ENCODE measurements around the gene HDAC10.

DNA sequence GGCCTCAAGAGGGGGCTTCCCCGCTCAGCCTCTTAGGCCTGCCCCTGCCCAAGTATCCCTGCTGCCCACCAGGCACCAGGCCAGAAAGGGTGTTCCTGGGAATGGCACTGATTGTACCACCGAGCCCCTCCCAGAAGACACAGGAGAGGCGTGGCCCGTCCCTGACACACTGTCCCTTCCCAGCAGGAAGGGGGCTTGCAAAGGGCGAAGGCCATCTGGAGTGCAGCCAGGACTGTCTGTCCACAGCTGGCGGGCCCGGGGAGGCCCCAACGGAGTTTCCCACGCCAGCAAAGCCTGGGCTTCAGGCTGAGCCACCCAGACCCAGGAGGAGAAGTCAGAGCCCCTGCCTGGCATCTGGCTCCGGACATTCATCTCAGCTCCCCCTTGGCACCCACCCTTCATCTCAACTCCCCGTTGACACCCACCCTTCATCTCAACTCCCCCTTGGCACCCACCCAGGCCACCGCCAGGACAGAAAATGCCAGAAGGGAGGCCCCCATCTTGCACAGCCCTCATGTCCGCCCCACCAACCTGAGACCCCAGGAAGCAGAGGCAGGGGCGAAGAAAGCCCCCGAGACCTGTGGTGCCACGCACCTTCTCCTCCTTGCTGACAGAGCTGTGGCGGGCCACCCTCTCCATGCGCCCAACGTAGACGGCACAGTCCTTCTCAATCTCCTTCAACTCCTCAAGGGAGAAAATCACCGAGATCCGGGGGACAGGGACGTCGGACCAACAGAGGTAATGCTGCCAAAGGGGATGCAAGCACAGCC is 25.7 kb downstream of the HDAC10 start:
- TF ChIP-seq, protein P1, sequence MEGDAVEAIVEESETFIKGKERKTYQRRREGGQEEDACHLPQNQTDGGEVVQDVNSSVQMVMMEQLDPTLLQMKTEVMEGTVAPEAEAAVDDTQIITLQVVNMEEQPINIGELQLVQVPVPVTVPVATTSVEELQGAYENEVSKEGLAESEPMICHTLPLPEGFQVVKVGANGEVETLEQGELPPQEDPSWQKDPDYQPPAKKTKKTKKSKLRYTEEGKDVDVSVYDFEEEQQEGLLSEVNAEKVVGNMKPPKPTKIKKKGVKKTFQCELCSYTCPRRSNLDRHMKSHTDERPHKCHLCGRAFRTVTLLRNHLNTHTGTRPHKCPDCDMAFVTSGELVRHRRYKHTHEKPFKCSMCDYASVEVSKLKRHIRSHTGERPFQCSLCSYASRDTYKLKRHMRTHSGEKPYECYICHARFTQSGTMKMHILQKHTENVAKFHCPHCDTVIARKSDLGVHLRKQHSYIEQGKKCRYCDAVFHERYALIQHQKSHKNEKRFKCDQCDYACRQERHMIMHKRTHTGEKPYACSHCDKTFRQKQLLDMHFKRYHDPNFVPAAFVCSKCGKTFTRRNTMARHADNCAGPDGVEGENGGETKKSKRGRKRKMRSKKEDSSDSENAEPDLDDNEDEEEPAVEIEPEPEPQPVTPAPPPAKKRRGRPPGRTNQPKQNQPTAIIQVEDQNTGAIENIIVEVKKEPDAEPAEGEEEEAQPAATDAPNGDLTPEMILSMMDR (IDR thresholded peaks at IDR 0.05): no peak
- TF ChIP-seq POLR2AphosphoS5 (IDR thresholded peaks at IDR 0.05) (no peak), POLR2A (IDR thresholded peaks at IDR 0.05) (no peak), EP300 (IDR thresholded peaks at IDR 0.05) (no peak)

Data from suprapubic skin (tissue), 4 donors.